T-helper 1 cell treated with Interleukin-12 subunit alpha and Interleukin-12 subunit beta and Interleukin-4 antibody, amounts not matched to agents 30 μg/mL and 1 μg/mL, for 36 hours (primary cell): ENCODE measurements around the gene FBXW10B.
A peak's percentile ranks its signal among the peaks of the same experiment; 100 is the strongest.
"Not testable (repeated sequence)": the region's sequence is repeated elsewhere in the genome, so short reads cannot be mapped to it uniquely, and the experiment has no call there.

Source experiments
- H3K27ac Mint-ChIP-seq: one replicate; pipeline ENCODE4 v1.8.0; 2021; ENCODE audit warnings: mild to moderate bottlenecking, mixed read lengths
- H3K27me3 Mint-ChIP-seq: one replicate; pipeline ENCODE4 v1.8.0; 2021; ENCODE audit warnings: low read depth, mixed read lengths
- H3K36me3 Mint-ChIP-seq: one replicate; pipeline ENCODE4 v1.8.0; 2021; ENCODE audit warnings: low read depth, mixed read lengths
- H3K4me1 Mint-ChIP-seq: one replicate; pipeline ENCODE4 v1.8.0; 2021; ENCODE audit warnings: low read depth, mixed read lengths
- H3K4me3 Mint-ChIP-seq: one replicate; pipeline ENCODE4 v1.8.0; 2021; ENCODE audit warnings: mild to moderate bottlenecking, moderate library complexity, mixed read lengths
- H3K9me3 Mint-ChIP-seq: one replicate; pipeline ENCODE4 v1.8.0; 2021; ENCODE audit warnings: mixed read lengths

FBXW10B gene

GRCh38 chr17:15619331-15620058, at the start of gene FBXW10B:
Gene FBXW10B (minus strand): TSS chr17:15619704. CDS start chr17:15619512, 192 bp downstream.
- not testable (repeated sequence) for H3K36me3 Mint-ChIP-seq, H3K4me1 Mint-ChIP-seq, H3K4me3 Mint-ChIP-seq, H3K9me3 Mint-ChIP-seq, H3K27me3 Mint-ChIP-seq, H3K27ac Mint-ChIP-seq

GRCh38 chr17:15663691-15664090, 44.2 kb upstream of the FBXW10B start:
- no peak overlapping the region for H3K4me3 Mint-ChIP-seq
- no peaks in the 10 kb centered on the region for H3K27me3 Mint-ChIP-seq
- peaks cover 16% of the 10 kb centered on the region for H3K36me3 Mint-ChIP-seq
- H3K27ac Mint-ChIP-seq: no peak overlapping the region
- H3K4me1 Mint-ChIP-seq: peaks cover 10% of the 10 kb centered on the region
- H3K9me3 Mint-ChIP-seq: no peaks in the 10 kb centered on the region

GRCh38 chr17:15663176-15663575, 43.7 kb upstream of the FBXW10B start:
- Mint-ChIP-seq H3K27me3 (no peaks in the 10 kb centered on the region), H3K4me1 (peaks cover 10% of the 10 kb centered on the region), H3K4me3 (no peak overlapping the region), H3K27ac (no peak overlapping the region), H3K36me3 (peaks cover 16% of the 10 kb centered on the region), H3K9me3 (no peaks in the 10 kb centered on the region)

- Mint-ChIP-seq H3K4me1 (peaks cover 11% of the 10 kb centered on the region), H3K4me3 (no peak overlapping the region), H3K9me3 (no peaks in the 10 kb centered on the region), H3K27me3 (no peaks in the 10 kb centered on the region), H3K36me3 (peaks cover 12% of the 10 kb centered on the region), H3K27ac (no peak overlapping the region)
These were observed 43.2 kb upstream of the FBXW10B start for GRCh38 chr17:15662681-15663080.

GRCh38 chr17:15660077-15660476, 40.6 kb upstream of the FBXW10B start:
- Mint-ChIP-seq H3K27ac (no peak overlapping the region), H3K36me3 (peaks cover 10% of the 10 kb centered on the region), H3K27me3 (no peaks in the 10 kb centered on the region), H3K4me3 (no peak overlapping the region), H3K9me3 (no peaks in the 10 kb centered on the region), H3K4me1 (peaks cover 14% of the 10 kb centered on the region)

GRCh38 chr17:15659663-15660062, 40.2 kb upstream of the FBXW10B start:
- Mint-ChIP-seq H3K27ac (no peak overlapping the region), H3K9me3 (no peaks in the 10 kb centered on the region), H3K4me3 (no peak overlapping the region), H3K36me3 (peaks cover 10% of the 10 kb centered on the region), H3K4me1 (peaks cover 14% of the 10 kb centered on the region), H3K27me3 (no peaks in the 10 kb centered on the region)

- Mint-ChIP-seq H3K4me1 (peaks cover 14% of the 10 kb centered on the region), H3K36me3 (peaks cover 10% of the 10 kb centered on the region), H3K27ac (no peak overlapping the region), H3K4me3 (no peak overlapping the region), H3K27me3 (no peaks in the 10 kb centered on the region), H3K9me3 (no peaks in the 10 kb centered on the region)
These were observed 39.7 kb upstream of the FBXW10B start for GRCh38 chr17:15659236-15659635.

GRCh38 chr17:15658296-15658695, 38.8 kb upstream of the FBXW10B start:
- H3K27ac Mint-ChIP-seq: no peak overlapping the region
- H3K27me3 Mint-ChIP-seq: no peaks in the 10 kb centered on the region
- H3K36me3 Mint-ChIP-seq: peaks cover 7% of the 10 kb centered on the region
- peaks cover 14% of the 10 kb centered on the region for H3K4me1 Mint-ChIP-seq
- H3K9me3 Mint-ChIP-seq: no peaks in the 10 kb centered on the region
- H3K4me3 Mint-ChIP-seq: no peak overlapping the region

GRCh38 chr17:15657868-15658267, 38.4 kb upstream of the FBXW10B start:
- no peaks in the 10 kb centered on the region for H3K27me3 Mint-ChIP-seq
- peaks cover 16% of the 10 kb centered on the region for H3K4me1 Mint-ChIP-seq
- H3K9me3 Mint-ChIP-seq: no peaks in the 10 kb centered on the region
- no peak overlapping the region for H3K27ac Mint-ChIP-seq
- peaks cover 7% of the 10 kb centered on the region for H3K36me3 Mint-ChIP-seq
- H3K4me3 Mint-ChIP-seq: no peak overlapping the region

GRCh38 chr17:15654886-15655561, 35.5 kb upstream of the FBXW10B start:
- Mint-ChIP-seq H3K4me3 (no peak overlapping the region), H3K4me1 (peaks cover 20% of the 10 kb centered on the region), H3K9me3 (no peaks in the 10 kb centered on the region), H3K36me3 (peaks cover 16% of the 10 kb centered on the region), H3K27me3 (no peaks in the 10 kb centered on the region), H3K27ac (no peak overlapping the region)

- H3K27ac Mint-ChIP-seq, H3K9me3 Mint-ChIP-seq, H3K4me3 Mint-ChIP-seq, H3K27me3 Mint-ChIP-seq: not testable (repeated sequence)
- Mint-ChIP-seq H3K4me1 (peaks cover 23% of the 10 kb centered on the region), H3K36me3 (peaks cover 16% of the 10 kb centered on the region)
These were observed 34.9 kb upstream of the FBXW10B start for GRCh38 chr17:15654401-15654800.

- H3K9me3 Mint-ChIP-seq: no peaks in the 10 kb centered on the region
These were observed 33.5 kb upstream of the FBXW10B start for GRCh38 chr17:15652960-15653359.

GRCh38 chr17:15651583-15652110, 32.1 kb upstream of the FBXW10B start:
- peaks cover 20% of the 10 kb centered on the region for H3K36me3 Mint-ChIP-seq
- peak overlapping the region; percentile 88 for H3K4me3 Mint-ChIP-seq
- no peaks in the 10 kb centered on the region for H3K9me3 Mint-ChIP-seq
- H3K4me1 Mint-ChIP-seq: peaks cover 33% of the 10 kb centered on the region
- no peaks in the 10 kb centered on the region for H3K27me3 Mint-ChIP-seq
- peak overlapping the region; percentile 71 for H3K27ac Mint-ChIP-seq

More at GRCh38 chr17:15652960-15653359, 33.5 kb upstream of the FBXW10B start:
- Mint-ChIP-seq H3K4me3 (peak overlapping the region; percentile 29), H3K27ac (peak overlapping the region; percentile 53), H3K4me1 (peaks cover 33% of the 10 kb centered on the region), H3K27me3 (no peaks in the 10 kb centered on the region), H3K36me3 (peaks cover 18% of the 10 kb centered on the region)

- Mint-ChIP-seq H3K4me3 (peak overlapping the region; percentile 88), H3K9me3 (no peaks in the 10 kb centered on the region), H3K36me3 (peaks cover 18% of the 10 kb centered on the region), H3K27ac (peak overlapping the region; percentile 71), H3K4me1 (peaks cover 36% of the 10 kb centered on the region), H3K27me3 (no peaks in the 10 kb centered on the region)
These were observed 31.5 kb upstream of the FBXW10B start for GRCh38 chr17:15650741-15651582.
